Loucy (cell line): ENCODE results near the gene DRGX.

Experiments
- H2AFZ ChIP-seq: fragments of 200-600 bp; sonication (generic); 2 replicates; pipeline ENCODE4 v1.6.0; 2016; ENCODE audit warnings: antibody characterized with exemption, mild to moderate bottlenecking, low read length, moderate library complexity
- H3F3A ChIP-seq: fragments of 200-600 bp; 2 replicates; pipeline ENCODE4 v1.6.0; 2016; ENCODE audit warnings: antibody characterized with exemption, low read depth, mild to moderate bottlenecking
- H3K27me3 ChIP-seq: fragments of 200-600 bp; sonication (generic); 2 replicates; pipeline ENCODE4 v1.6.1; 2014; ENCODE audit warnings: low read length, mild to moderate bottlenecking; ENCODE audit not compliant: insufficient read depth, poor library complexity, severe bottlenecking
- H3K36me3 ChIP-seq: fragments of 200-600 bp; sonication (generic); 2 replicates; pipeline ENCODE4 v1.6.1; 2016; ENCODE audit warnings: low read length; ENCODE audit not compliant: insufficient read depth
- H3K4me1 ChIP-seq: fragments of 200-600 bp; sonication (generic); 2 replicates; pipeline ENCODE4 v1.5.1; 2014; ENCODE audit warnings: low read length, mild to moderate bottlenecking; ENCODE audit not compliant: insufficient read depth, poor library complexity, severe bottlenecking
- H3K4me2 ChIP-seq: fragments of 200-600 bp; sonication (generic); 2 replicates; pipeline ENCODE4 v1.6.0; 2014; ENCODE audit warnings: antibody characterized with exemption, low read length, low read depth, mild to moderate bottlenecking; ENCODE audit not compliant: poor library complexity, severe bottlenecking
- H3K4me3 ChIP-seq: fragments of 200-600 bp; sonication (generic); 2 replicates; pipeline ENCODE4 v1.5.1; 2014; ENCODE audit warnings: low read length, mild to moderate bottlenecking, mixed read lengths; ENCODE audit not compliant: poor library complexity, severe bottlenecking
- H3K79me2 ChIP-seq: fragments of 200-600 bp; sonication (generic); 2 replicates; pipeline ENCODE4 v1.6.1; 2014; ENCODE audit warnings: low read length; ENCODE audit not compliant: insufficient read depth
- H3K9ac ChIP-seq: fragments of 200-600 bp; sonication (generic); 2 replicates; pipeline ENCODE4 v1.6.0; 2014; ENCODE audit warnings: mild to moderate bottlenecking, low read depth, low read length, moderate library complexity; ENCODE audit not compliant: poor library complexity, severe bottlenecking
- H3K9me2 ChIP-seq: fragments of 200-600 bp; sonication (generic); replicated peaks from 2 replicates; pipeline ENCODE4 v1.6.1; 2016; ENCODE audit warnings: low read depth, low read length, mixed read lengths
- H3K9me3 ChIP-seq: fragments of 200-600 bp; sonication (generic); 2 replicates; pipeline ENCODE4 v1.6.1; 2014; ENCODE audit warnings: mild to moderate bottlenecking, antibody characterized with exemption, low read length, low read depth; ENCODE audit not compliant: insufficient read depth
- H4K20me1 ChIP-seq: fragments of 200-600 bp; sonication (generic); 2 replicates; pipeline ENCODE4 v1.6.0; 2014; ENCODE audit warnings: antibody characterized with exemption, low read length, mild to moderate bottlenecking; ENCODE audit not compliant: insufficient read depth, poor library complexity, severe bottlenecking
- CTCF ChIP-seq: fragments of 200-600 bp; sonication (generic); conservative IDR thresholded peaks from 2 replicates; pipeline ENCODE4 v1.5.1; 2014; ENCODE audit warnings: mild to moderate bottlenecking, antibody characterized with exemption, low read length
- EZH2phosphoT487 ChIP-seq: fragments of 200-600 bp; IDR thresholded peaks from 2 replicates; pipeline ENCODE4 v1.6.1; 2018; ENCODE audit warnings: antibody characterized with exemption, mild to moderate bottlenecking, moderate library complexity, borderline replicate concordance

Gene DRGX

GRCh38 chr10:49324711-49325110, 71.2 kb downstream of the DRGX start:
- H4K20me1 ChIP-seq, result no peaks in the 10 kb centered on the region
- H3K4me1 ChIP-seq, result peaks cover 17% of the 10 kb centered on the region
- peaks cover 10% of the 10 kb centered on the region for H3K27me3 ChIP-seq
- no peaks in the 10 kb centered on the region for H3K9me2 ChIP-seq
- H2AFZ ChIP-seq, result no peak overlapping the region
- no peak overlapping the region for H3K4me2 ChIP-seq
- H3K36me3 ChIP-seq, result no peaks in the 10 kb centered on the region
- H3K4me3 ChIP-seq, result no peak overlapping the region
- no peaks in the 10 kb centered on the region for H3K79me2 ChIP-seq
- no peak overlapping the region for H3K9ac ChIP-seq
- TF ChIP-seq EZH2phosphoT487 (no peak), CTCF (no peak)
- no peaks in the 10 kb centered on the region; the same call in 1 of the 2 replicates for H3F3A ChIP-seq
- no peaks in the 10 kb centered on the region for H3K9me3 ChIP-seq

GRCh38 chr10:49323896-49324270, 72.0 kb downstream of the DRGX start:
- Histone ChIP-seq H3K9ac (no peak overlapping the region), H3K79me2 (no peaks in the 10 kb centered on the region), H3K4me2 (no peak overlapping the region), H3K36me3 (no peaks in the 10 kb centered on the region), H3K4me3 (no peak overlapping the region), H3K9me2 (no peaks in the 10 kb centered on the region), H3K9me3 (no peaks in the 10 kb centered on the region), H3F3A (no peaks in the 10 kb centered on the region; the same call in 1 of the 2 replicates), H2AFZ (no peak overlapping the region), H3K27me3 (peaks cover 2% of the 10 kb centered on the region), H4K20me1 (no peaks in the 10 kb centered on the region), H3K4me1 (peaks cover 25% of the 10 kb centered on the region)
- TF ChIP-seq CTCF (no peak), EZH2phosphoT487 (no peak)

GRCh38 chr10:49323171-49323895, 72.6 kb downstream of the DRGX start:
- H3K4me3 ChIP-seq, result no peak overlapping the region
- H3K9ac ChIP-seq, result no peak overlapping the region
- H3K36me3 ChIP-seq, result no peaks in the 10 kb centered on the region
- no peak overlapping the region for H2AFZ ChIP-seq
- H4K20me1 ChIP-seq, result no peaks in the 10 kb centered on the region
- TF ChIP-seq CTCF, result no peak
- no peak for TF ChIP-seq EZH2phosphoT487
- no peaks in the 10 kb centered on the region for H3K27me3 ChIP-seq
- H3K79me2 ChIP-seq, result no peaks in the 10 kb centered on the region
- no peaks in the 10 kb centered on the region for H3K9me2 ChIP-seq
- no peaks in the 10 kb centered on the region; the same call in 1 of the 2 replicates for H3F3A ChIP-seq
- H3K4me2 ChIP-seq, result no peak overlapping the region
- no peaks in the 10 kb centered on the region for H3K9me3 ChIP-seq
- peaks cover 30% of the 10 kb centered on the region for H3K4me1 ChIP-seq
